GM19452 (cell line): ENCODE results near the gene FAM200A.
A peak's percentile ranks its signal among the peaks of the same experiment; 100 is the strongest.
"Not testable (repeated sequence)": the region's sequence is repeated elsewhere in the genome, so short reads cannot be mapped to it uniquely, and the experiment has no call there.

Source experiments
- ATAC-seq: cut with Tn5 transposase; IDR thresholded peaks from one replicate; pipeline ENCODE4 v1.9.1; 2021; ENCODE audit not compliant: unreplicated experiment

FAM200A gene

GRCh38 chr7:99551767-99552463 is at the start of gene FAM200A:
Gene FAM200A (minus strand): TSS chr7:99552114. CDS start chr7:99548407, 3,707 bp downstream.
- ATAC-seq = peak; percentile 90

- ATAC-seq = no peak
Observed at GRCh38 chr7:99599836-99600235, 47.9 kb upstream of the FAM200A start.

- no peak for ATAC-seq
Observed at GRCh38 chr7:99597762-99598501, 46.0 kb upstream of the FAM200A start, which contains the start of gene TMEM225B. Gene TMEM225B (plus strand): TSS chr7:99598267. CDS start chr7:99604389, 6,122 bp downstream.

GRCh38 chr7:99596408-99596955 is 44.6 kb upstream of the FAM200A start:
- no peak for ATAC-seq

- ATAC-seq = no peak
Observed at GRCh38 chr7:99594948-99595745, 43.2 kb upstream of the FAM200A start.

GRCh38 chr7:99588868-99589267 is 37.0 kb upstream of the FAM200A start:
- no peak for ATAC-seq

- not testable (repeated sequence) for ATAC-seq
Observed at GRCh38 chr7:99580778-99581332, 28.9 kb upstream of the FAM200A start.

GRCh38 chr7:99579956-99580777 is 28.3 kb upstream of the FAM200A start:
- no peak for ATAC-seq

GRCh38 chr7:99579281-99579955 is 27.5 kb upstream of the FAM200A start:
- no peak for ATAC-seq

GRCh38 chr7:99576251-99576650 is 24.3 kb upstream of the FAM200A start:
- no peak for ATAC-seq

GRCh38 chr7:99573257-99573656 is 21.3 kb upstream of the FAM200A start:
- ATAC-seq = no peak

- ATAC-seq = no peak
Observed at GRCh38 chr7:99571768-99572167, 19.9 kb upstream of the FAM200A start.

GRCh38 chr7:99568770-99569169 is 16.9 kb upstream of the FAM200A start:
- ATAC-seq = not testable (repeated sequence)

- ATAC-seq = no peak
Observed at GRCh38 chr7:99563650-99564049, 11.7 kb upstream of the FAM200A start.

- ATAC-seq = no peak
Observed at GRCh38 chr7:99562832-99563231, 10.9 kb upstream of the FAM200A start.

GRCh38 chr7:99562114-99562784 is 10.3 kb upstream of the FAM200A start:
- ATAC-seq = no peak

- no peak for ATAC-seq
Observed at GRCh38 chr7:99561737-99562051, 9.8 kb upstream of the FAM200A start.

GRCh38 chr7:99560834-99561736 is 9.2 kb upstream of the FAM200A start:
- no peak for ATAC-seq
